Embryonic facial prominence (tissue), 1 donor: ENCODE measurements around the gene UBE2H.
A peak's percentile ranks its signal among the peaks of the same experiment; 100 is the strongest.

Experiments
- DNase-seq: peaks from one replicate; pipeline ENCODE4 v3.0.0-alpha.2; 2016; ENCODE audit errors: extremely low spot score

UBE2H gene

GRCh38 chr7:129950191-129950932 lies 2.4 kb downstream of the UBE2H start:
- DNase-seq, result no peak

GRCh38 chr7:129949292-129950133 lies 3.2 kb downstream of the UBE2H start:
- DNase-seq, result no peak

- DNase-seq, result peak; percentile 65
These were observed 3.9 kb downstream of the UBE2H start for GRCh38 chr7:129948877-129949291.

- no peak for DNase-seq
These were observed 4.4 kb downstream of the UBE2H start for GRCh38 chr7:129948338-129948737.

GRCh38 chr7:129947701-129948100 lies 5.1 kb downstream of the UBE2H start:
- no peak for DNase-seq

GRCh38 chr7:129947049-129947448 lies 5.7 kb downstream of the UBE2H start:
- no peak for DNase-seq

GRCh38 chr7:129946282-129946681 lies 6.5 kb downstream of the UBE2H start:
- DNase-seq, result no peak

- DNase-seq, result no peak
These were observed 9.4 kb downstream of the UBE2H start for GRCh38 chr7:129943352-129943751.

GRCh38 chr7:129940329-129940728 lies 12.4 kb downstream of the UBE2H start:
- DNase-seq, result no peak

- DNase-seq, result no peak
These were observed 12.9 kb downstream of the UBE2H start for GRCh38 chr7:129939881-129940280.

- no peak for DNase-seq
These were observed 19.1 kb downstream of the UBE2H start for GRCh38 chr7:129933627-129934026.

- no peak for DNase-seq
These were observed 26.1 kb downstream of the UBE2H start for GRCh38 chr7:129926618-129927017.

GRCh38 chr7:129925416-129926002 lies 27.3 kb downstream of the UBE2H start:
- no peak for DNase-seq

- no peak for DNase-seq
These were observed 28.2 kb downstream of the UBE2H start for GRCh38 chr7:129924602-129925001.

GRCh38 chr7:129923709-129924108 lies 29.1 kb downstream of the UBE2H start:
- no peak for DNase-seq

- DNase-seq, result no peak
These were observed 33.3 kb downstream of the UBE2H start for GRCh38 chr7:129919492-129919891.

GRCh38 chr7:129918922-129919321 lies 33.8 kb downstream of the UBE2H start:
- DNase-seq, result no peak

GRCh38 chr7:129917934-129918333 lies 34.8 kb downstream of the UBE2H start:
- DNase-seq, result no peak

- DNase-seq, result no peak
These were observed 38.1 kb downstream of the UBE2H start for GRCh38 chr7:129914536-129915272.

GRCh38 chr7:129913428-129913827 lies 39.3 kb downstream of the UBE2H start:
- DNase-seq, result no peak

- DNase-seq, result no peak
These were observed 41.0 kb downstream of the UBE2H start for GRCh38 chr7:129911790-129912189.

GRCh38 chr7:129909669-129910068 lies 43.1 kb downstream of the UBE2H start:
- no peak for DNase-seq
